ENCODE data around the gene KTN1.

DNA sequence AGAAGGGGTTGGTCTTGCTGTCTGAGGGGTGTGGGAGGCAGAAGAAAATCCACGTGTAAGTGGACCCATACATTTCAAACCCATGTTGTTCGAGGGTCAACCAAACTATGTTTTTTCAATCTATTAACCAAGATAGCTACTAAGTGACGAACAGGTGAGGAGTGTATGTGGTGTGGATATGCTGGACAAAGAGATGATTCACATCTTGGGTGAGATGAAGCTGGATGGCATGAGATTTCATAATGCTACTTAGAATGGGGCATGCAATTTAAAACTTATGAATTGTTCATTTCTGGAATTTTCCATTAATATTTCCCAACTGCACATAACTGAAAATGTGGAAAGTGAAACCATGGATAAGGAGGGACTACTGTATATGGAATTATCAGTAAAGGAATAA, 17.9 kb upstream of the KTN1 start:
- TF ChIP-seq, protein P1, sequence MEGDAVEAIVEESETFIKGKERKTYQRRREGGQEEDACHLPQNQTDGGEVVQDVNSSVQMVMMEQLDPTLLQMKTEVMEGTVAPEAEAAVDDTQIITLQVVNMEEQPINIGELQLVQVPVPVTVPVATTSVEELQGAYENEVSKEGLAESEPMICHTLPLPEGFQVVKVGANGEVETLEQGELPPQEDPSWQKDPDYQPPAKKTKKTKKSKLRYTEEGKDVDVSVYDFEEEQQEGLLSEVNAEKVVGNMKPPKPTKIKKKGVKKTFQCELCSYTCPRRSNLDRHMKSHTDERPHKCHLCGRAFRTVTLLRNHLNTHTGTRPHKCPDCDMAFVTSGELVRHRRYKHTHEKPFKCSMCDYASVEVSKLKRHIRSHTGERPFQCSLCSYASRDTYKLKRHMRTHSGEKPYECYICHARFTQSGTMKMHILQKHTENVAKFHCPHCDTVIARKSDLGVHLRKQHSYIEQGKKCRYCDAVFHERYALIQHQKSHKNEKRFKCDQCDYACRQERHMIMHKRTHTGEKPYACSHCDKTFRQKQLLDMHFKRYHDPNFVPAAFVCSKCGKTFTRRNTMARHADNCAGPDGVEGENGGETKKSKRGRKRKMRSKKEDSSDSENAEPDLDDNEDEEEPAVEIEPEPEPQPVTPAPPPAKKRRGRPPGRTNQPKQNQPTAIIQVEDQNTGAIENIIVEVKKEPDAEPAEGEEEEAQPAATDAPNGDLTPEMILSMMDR (IDR thresholded peaks at IDR 0.05; ENCODE audit: low read length) = no peak
- no peak for TF ChIP-seq EZH2 (IDR thresholded peaks at IDR 0.05; ENCODE audit: borderline replicate concordance, low read length)

Data from OCI-LY1 (cell line).